Neural crest cell (in vitro differentiated cells): Measurements from ENCODE around the gene GPR39. TPM values are rescaled to one million over a fixed set of nuclear protein-coding genes. Genes with fewer than 3 reads are reported as not detected.

Source experiments
- DNase-seq: peaks from one replicate; pipeline ENCODE4 v3.0.0; 2021; ENCODE audit warnings: low read depth, mixed read lengths, low spot score
- H3K27ac Mint-ChIP-seq: one replicate; pipeline ENCODE4 v1.8.0; 2021; ENCODE audit warnings: mild to moderate bottlenecking, mixed read lengths; ENCODE audit not compliant: unreplicated experiment
- H3K27me3 Mint-ChIP-seq: 2 replicates; pipeline ENCODE4 v1.8.0; 2021; ENCODE audit warnings: low read depth, mild to moderate bottlenecking, mixed read lengths
- H3K36me3 Mint-ChIP-seq: 2 replicates; pipeline ENCODE4 v1.8.0; 2021; ENCODE audit warnings: low read depth, mild to moderate bottlenecking, mixed read lengths
- H3K4me1 Mint-ChIP-seq: 2 replicates; pipeline ENCODE4 v1.8.0; 2021; ENCODE audit warnings: mixed read lengths
- H3K4me3 Mint-ChIP-seq: one replicate; pipeline ENCODE4 v1.8.0; 2021; ENCODE audit warnings: mild to moderate bottlenecking, mixed read lengths
- H3K9me3 Mint-ChIP-seq: 2 replicates; pipeline ENCODE4 v1.8.0; 2021; ENCODE audit warnings: mixed read lengths
- CTCF ChIP-seq: fragments of 200-600 bp; sonication (generic); conservative IDR thresholded peaks from 2 replicates; pipeline ENCODE4 v1.5.0; 2021; ENCODE audit warnings: antibody characterized with exemption, mild to moderate bottlenecking
- total RNA-seq: library from RNA; stranded (reverse); gene quantifications from 2 replicates; pipeline ENCODE4 v1.2.1, GENCODE V29; 2021

The GPR39 gene
- total RNA-seq, 1 donor from 2014 or later = 0.35 TPM

GRCh38 chr2:132400169-132400900 is 16.3 kb upstream of the GPR39 start:
- TF ChIP-seq CTCF = no peak
- Mint-ChIP-seq H3K27ac (no peak overlapping the region), H3K4me1 (no peaks in the 10 kb centered on the region), H3K27me3 (peaks cover 11% of the 10 kb centered on the region), H3K36me3 (no peaks in the 10 kb centered on the region), H3K9me3 (peaks cover 7% of the 10 kb centered on the region), H3K4me3 (no peak overlapping the region)
- DNase-seq = no peak

- Mint-ChIP-seq H3K36me3 (no peaks in the 10 kb centered on the region), H3K27me3 (peaks cover 15% of the 10 kb centered on the region), H3K27ac (peak overlapping the region; percentile 36), H3K4me3 (no peak overlapping the region), H3K4me1 (no peaks in the 10 kb centered on the region), H3K9me3 (peaks cover 7% of the 10 kb centered on the region)
- DNase-seq = no peak
- no peak for TF ChIP-seq CTCF
Measured at GRCh38 chr2:132400901-132401240, 15.7 kb upstream of the GPR39 start.

GRCh38 chr2:132401326-132401725 is 15.3 kb upstream of the GPR39 start:
- Mint-ChIP-seq H3K4me3 (no peak overlapping the region), H3K36me3 (no peaks in the 10 kb centered on the region), H3K4me1 (no peaks in the 10 kb centered on the region), H3K27ac (no peak overlapping the region), H3K9me3 (peaks cover 5% of the 10 kb centered on the region), H3K27me3 (peaks cover 16% of the 10 kb centered on the region)
- no peak for DNase-seq
- no peak for TF ChIP-seq CTCF

- no peaks in the 10 kb centered on the region for H3K36me3 Mint-ChIP-seq
- no peak overlapping the region for H3K27ac Mint-ChIP-seq
- H3K4me1 Mint-ChIP-seq = no peaks in the 10 kb centered on the region
- H3K9me3 Mint-ChIP-seq = peaks cover 5% of the 10 kb centered on the region
- DNase-seq = no peak
- TF ChIP-seq CTCF = no peak
- H3K27me3 Mint-ChIP-seq = peaks cover 12% of the 10 kb centered on the region
- no peak overlapping the region for H3K4me3 Mint-ChIP-seq
Measured at GRCh38 chr2:132403146-132403545, 13.5 kb upstream of the GPR39 start.

GRCh38 chr2:132404056-132404455 is 12.5 kb upstream of the GPR39 start:
- Mint-ChIP-seq H3K4me1 (no peaks in the 10 kb centered on the region), H3K4me3 (no peak overlapping the region), H3K27me3 (peaks cover 12% of the 10 kb centered on the region), H3K36me3 (no peaks in the 10 kb centered on the region), H3K27ac (no peak overlapping the region), H3K9me3 (peaks cover 5% of the 10 kb centered on the region)
- no peak for DNase-seq
- no peak for TF ChIP-seq CTCF
